ENCODE results near the gene IL13RA1. TPM values are rescaled to one million over a fixed set of nuclear protein-coding genes. Genes with fewer than 3 reads are reported as not detected.

The IL13RA1 gene
- total and polyA plus RNA-seq, 2 of the 13 experiments (the other 11 are each of a cell fraction or from before 2014, with no cell fraction given): 56.6 to 73.5 TPM

DNA sequence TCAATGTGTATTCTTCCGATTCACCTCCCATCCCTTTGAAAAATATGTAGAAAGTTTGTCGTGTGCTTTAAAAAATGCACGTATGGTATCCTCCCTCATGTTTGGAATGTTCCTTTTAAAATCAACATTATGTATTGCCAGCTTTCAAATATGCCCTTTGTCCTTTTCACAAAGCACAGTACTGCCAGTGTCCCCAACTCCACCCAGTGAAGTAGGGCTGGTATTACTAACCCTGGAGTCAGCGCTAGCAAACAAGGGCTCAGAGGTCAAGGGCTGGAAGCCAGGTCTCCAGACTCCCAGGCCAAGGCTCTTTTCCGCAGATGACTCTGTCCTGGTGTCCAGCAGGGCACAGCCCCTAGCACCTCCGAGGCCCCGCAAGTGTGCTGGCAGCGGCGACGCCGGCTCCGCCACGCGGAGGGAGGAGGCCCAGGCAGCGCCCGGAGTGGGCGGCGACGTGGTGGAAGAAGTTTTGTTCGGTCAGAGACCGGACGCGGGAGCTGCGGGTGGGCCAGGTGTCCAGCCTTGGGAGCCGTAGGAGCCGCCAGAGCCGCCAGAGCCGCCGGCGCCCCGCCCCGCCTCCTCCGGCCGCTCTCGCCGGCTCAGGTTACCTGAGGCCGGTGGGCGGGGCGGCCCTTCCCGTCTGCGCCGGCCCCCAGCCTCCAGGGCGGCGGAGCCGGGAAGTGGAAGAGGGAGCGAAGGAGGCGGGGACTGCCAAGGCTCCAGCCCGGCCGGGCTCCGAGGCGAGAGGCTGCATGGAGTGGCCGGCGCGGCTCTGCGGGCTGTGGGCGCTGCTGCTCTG lies at the start of gene IL13RA1 (continued):
- TF ChIP-seq, protein P1, sequence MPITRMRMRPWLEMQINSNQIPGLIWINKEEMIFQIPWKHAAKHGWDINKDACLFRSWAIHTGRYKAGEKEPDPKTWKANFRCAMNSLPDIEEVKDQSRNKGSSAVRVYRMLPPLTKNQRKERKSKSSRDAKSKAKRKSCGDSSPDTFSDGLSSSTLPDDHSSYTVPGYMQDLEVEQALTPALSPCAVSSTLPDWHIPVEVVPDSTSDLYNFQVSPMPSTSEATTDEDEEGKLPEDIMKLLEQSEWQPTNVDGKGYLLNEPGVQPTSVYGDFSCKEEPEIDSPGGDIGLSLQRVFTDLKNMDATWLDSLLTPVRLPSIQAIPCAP (CRISPR knock-in tag; IDR thresholded peaks at IDR 0.05; ENCODE audit: low read depth): no peak
- TF ChIP-seq, protein P2, sequence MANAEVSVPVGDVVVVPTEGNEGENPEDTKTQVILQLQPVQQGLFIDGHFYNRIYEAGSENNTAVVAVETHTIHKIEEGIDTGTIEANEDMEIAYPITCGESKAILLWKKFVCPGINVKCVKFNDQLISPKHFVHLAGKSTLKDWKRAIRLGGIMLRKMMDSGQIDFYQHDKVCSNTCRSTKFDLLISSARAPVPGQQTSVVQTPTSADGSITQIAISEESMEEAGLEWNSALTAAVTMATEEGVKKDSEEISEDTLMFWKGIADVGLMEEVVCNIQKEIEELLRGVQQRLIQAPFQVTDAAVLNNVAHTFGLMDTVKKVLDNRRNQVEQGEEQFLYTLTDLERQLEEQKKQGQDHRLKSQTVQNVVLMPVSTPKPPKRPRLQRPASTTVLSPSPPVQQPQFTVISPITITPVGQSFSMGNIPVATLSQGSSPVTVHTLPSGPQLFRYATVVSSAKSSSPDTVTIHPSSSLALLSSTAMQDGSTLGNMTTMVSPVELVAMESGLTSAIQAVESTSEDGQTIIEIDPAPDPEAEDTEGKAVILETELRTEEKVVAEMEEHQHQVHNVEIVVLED (CRISPR knock-in tag; IDR thresholded peaks at IDR 0.05; ENCODE audit: borderline replicate concordance): peak; percentile 40; the same call in 1 of the 2 replicates
- TF ChIP-seq ATF1 (CRISPR knock-in tag; IDR thresholded peaks at IDR 0.05) (no peak), ZNF704 (CRISPR knock-in tag; IDR thresholded peaks at IDR 0.05; ENCODE audit: borderline replicate concordance) (no peak), KLF16 (CRISPR knock-in tag; IDR thresholded peaks at IDR 0.05) (peak in 1 of 2 experiments; percentile 19; a peak in 1 of 4 replicates), ZBTB8A (CRISPR knock-in tag; IDR thresholded peaks at IDR 0.05; ENCODE audit: borderline replicate concordance, low read depth) (no peak), NFE2L2 (IDR thresholded peaks at IDR 0.05; ENCODE audit: low read length) (no peak), YEATS2 (CRISPR knock-in tag; IDR thresholded peaks at IDR 0.05; ENCODE audit: borderline replicate concordance) (no peak), ZNF407 (CRISPR knock-in tag; IDR thresholded peaks at IDR 0.05; ENCODE audit: not compliant biosample characterization) (no peak), ZBTB49 (CRISPR knock-in tag; IDR thresholded peaks at IDR 0.05; ENCODE audit: borderline replicate concordance) (no peak)
